ENCODE data around the gene ABCA3.
"Not testable (repeated sequence)": the region's sequence is repeated elsewhere in the genome, so short reads cannot be mapped to it uniquely, and the experiment has no call there.

ABCA3 gene

GRCh38 chr16:2278956-2279800 is 61.4 kb downstream of the ABCA3 start:
- no peak for DNase-seq (ENCODE audit: low spot score)

DNA sequence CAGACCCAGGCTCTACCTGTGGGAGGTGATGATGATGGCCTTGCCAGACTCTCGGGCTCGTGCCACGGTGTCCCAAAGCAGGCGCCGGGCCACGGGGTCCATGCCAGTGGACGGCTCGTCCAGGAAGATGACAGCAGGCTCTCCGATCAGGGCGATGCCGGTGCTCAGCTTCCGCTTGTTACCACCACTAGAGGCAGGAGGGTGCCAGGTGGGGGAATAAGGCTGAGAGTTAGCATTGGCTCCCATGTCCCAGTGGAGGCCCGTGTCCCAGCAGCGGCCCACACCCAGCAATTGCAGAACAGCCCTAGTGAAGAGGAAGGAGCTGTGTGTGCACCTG is 62.3 kb downstream of the ABCA3 start:
- no peak for DNase-seq (ENCODE audit: low spot score)

GRCh38 chr16:2277466-2278271 is 62.9 kb downstream of the ABCA3 start:
- no peak for DNase-seq (ENCODE audit: low spot score)

GRCh38 chr16:2276368-2277195 is 63.9 kb downstream of the ABCA3 start:
- no peak for DNase-seq (ENCODE audit: low spot score)

- DNase-seq (ENCODE audit: low spot score), result no peak
These were observed 64.8 kb downstream of the ABCA3 start for GRCh38 chr16:2275476-2276367.

- no peak for DNase-seq (ENCODE audit: low spot score)
These were observed 66.6 kb downstream of the ABCA3 start for GRCh38 chr16:2273931-2274330.

DNA sequence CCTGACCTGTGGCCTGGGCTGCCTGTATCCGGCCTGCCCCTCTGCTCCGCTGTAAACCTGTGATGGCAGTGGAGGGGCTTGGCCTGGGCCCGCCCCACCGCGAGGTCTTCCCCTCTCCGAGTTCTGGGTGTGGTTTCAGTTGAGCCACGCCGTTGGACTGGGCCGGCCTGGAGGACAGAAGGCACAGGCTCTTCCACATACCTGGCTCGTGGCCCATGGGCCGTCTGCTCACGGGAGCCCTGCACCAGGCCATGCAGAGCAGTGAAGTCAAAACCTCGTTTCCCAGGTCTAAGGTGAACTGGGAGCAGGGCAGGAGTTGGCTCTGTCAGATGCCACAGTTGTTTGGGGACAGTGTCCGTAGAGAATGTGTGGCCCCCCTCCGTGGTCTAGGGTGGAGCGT is 67.0 kb downstream of the ABCA3 start:
- DNase-seq (ENCODE audit: low spot score), result no peak

- DNase-seq (ENCODE audit: low spot score), result no peak
These were observed 68.6 kb downstream of the ABCA3 start for GRCh38 chr16:2271848-2272461.

- no peak for DNase-seq (ENCODE audit: low spot score)
These were observed 69.7 kb downstream of the ABCA3 start for GRCh38 chr16:2270588-2271470.

GRCh38 chr16:2270070-2270462 is 70.5 kb downstream of the ABCA3 start:
- DNase-seq (ENCODE audit: low spot score), result no peak

DNA sequence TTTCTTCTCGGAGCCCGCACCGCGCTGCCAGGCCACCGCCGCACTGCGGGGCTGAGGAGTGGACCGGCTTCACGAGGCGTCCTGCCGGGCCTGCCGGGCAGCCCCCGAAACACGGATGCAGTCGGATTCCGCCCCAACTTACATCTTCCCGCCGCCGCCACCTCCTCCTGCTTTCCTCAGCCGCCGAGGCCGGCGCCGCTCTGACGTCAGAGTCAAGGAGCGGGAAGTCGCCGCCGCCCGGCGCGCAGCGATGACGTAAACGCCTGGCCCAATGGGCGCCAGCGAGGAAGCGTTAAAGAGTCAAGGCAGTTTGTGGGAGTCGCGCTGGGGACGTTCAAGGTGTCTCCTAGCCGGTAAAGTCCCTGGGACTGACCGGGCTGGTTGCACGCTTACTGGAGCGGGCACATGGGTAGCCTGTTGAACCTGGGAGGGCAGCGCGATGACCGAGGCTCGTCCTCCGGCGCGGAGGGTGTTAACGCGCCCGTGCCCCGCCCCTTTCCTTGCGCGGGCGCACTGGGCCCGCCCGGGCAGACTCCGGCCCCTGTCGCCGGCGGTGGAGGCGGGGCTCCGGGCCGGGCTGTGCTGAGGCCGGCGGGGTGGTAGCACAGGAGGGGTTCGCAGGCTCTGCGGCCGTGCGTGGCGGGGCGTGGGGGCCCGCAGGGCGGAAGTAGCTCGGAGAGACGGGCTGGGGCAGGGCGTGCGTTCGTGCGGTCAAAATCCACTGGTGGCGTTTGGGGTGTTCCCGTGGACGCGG is 72.4 kb downstream of the ABCA3 start, which contains the start of gene RNPS1:
Gene RNPS1 (minus strand): TSS at position 214 of the 754 bp plus-strand sequence. CDS start 3,483 bp downstream, outside the sequence.
- peak; percentile 83 for DNase-seq (ENCODE audit: low spot score)

DNA sequence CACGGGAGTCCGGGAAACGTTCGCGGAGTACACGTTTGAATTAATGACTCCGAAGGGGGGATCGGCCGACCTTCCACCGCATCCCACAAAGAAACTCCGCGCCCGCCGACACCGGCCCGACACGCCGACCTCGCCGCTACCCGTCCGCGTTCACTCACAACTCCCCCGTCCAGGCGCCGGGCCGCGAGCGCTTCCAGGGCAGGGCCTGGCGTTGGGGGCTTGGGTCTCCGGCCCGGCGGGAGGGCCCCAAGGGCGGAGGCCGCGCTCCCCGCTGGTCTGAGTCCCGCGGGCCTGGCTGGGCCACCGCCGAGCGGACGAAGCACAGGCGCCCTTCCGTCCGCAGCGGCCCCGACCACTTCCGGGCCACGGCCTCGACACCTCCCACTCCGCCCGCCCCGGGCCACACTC is 73.0 kb downstream of the ABCA3 start:
- not testable (repeated sequence) for DNase-seq (ENCODE audit: low spot score)

DNA sequence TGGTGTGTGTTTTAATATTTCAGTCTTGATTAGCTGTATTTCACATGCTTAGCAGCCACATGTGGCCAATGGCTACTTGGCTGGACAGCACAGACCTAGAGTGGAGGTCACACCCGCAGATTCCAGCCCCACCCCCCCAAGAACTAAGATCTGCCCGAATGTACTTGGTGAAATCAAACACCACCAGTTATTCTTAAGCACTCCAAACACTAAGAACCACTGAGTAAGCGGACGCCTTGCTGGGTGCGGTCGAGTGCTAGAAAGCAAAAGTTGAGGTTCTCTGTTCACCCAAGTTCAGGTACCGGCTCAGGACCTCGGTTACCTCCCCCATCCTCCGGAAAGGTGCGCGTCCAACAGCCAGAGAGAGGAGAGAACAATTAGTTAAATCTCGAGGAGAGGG is 73.6 kb downstream of the ABCA3 start:
- not testable (repeated sequence) for DNase-seq (ENCODE audit: low spot score)

DNA sequence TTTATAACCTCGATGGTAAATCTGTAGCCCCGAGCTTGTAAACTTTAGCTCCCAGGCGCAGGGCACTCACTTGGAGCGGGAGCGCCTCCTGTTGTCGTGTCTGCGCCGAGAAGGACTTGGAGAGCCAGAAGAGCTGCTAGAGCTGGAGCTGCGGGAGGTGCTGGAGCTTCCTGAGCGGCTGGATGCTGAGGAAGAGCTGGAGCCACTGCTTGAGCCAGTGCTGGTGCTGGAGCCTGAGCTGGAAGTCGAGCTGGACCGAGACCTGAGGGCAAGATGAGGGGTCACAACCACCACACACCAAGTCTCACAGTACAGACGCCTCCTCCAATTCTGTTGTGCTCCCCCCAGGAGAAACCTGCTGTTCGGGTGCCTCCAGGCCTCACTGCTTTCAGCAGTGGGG is 77.5 kb downstream of the ABCA3 start:
- not testable (repeated sequence) for DNase-seq (ENCODE audit: low spot score)

DNA sequence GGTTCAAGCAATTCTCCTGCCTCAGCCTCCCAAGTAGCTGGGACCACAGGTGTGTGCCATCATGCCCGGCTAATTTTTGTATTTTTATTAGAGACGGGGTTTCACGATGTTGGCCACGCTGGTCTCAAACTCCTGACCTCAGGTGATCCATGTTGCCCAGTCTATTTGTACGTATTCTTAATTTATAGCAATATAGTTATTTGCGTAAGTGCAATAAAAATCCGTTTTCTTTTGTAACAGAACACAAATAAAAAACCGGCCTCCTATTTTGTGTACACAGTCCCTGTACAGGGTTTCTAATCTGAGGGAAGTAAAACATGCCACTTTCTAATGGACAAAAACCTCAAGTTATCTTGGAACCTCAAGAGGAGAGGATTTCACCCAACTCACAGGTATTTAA is 80.3 kb downstream of the ABCA3 start:
- no peak for DNase-seq (ENCODE audit: low spot score)

DNA sequence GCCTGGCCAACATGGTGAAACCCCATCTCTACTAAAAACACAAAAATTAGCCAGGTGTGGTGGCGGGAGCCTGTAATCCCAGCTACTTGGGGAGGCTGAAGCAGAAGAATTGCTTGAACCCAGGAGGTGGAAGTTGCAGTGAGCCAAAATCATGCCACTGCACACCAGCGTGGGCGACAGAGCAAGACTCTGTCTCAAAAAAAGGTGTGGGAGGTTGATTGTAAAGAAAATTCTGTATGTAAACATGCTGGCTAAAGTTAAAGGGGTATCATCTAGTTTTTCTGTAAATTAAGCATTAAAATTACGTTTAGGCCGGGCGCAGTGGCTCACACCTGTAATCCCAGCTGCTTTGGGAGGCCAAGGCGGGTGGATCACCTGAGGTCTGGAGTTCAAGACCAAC is 82.0 kb downstream of the ABCA3 start:
- not testable (repeated sequence) for DNase-seq (ENCODE audit: low spot score)

DNA sequence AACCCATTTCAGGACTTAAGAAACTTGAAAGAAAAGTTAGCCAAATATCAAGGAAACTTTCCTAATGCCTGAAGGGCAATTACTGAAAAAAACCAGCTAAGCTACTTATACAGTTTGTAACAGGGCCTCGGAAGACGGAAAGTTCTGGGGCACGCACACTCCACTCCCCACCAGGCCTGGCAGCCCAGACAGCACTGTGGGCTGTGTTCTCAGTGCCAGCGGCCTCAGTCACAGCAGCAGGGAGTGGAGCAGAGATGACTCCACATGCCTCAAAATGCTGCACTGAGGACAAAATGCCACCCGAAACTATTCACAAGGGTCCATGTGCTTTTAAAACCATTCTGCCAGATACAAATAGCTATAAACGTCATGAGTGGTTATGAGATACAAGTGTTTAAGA is 82.8 kb downstream of the ABCA3 start:
- no peak for DNase-seq (ENCODE audit: low spot score)

DNA sequence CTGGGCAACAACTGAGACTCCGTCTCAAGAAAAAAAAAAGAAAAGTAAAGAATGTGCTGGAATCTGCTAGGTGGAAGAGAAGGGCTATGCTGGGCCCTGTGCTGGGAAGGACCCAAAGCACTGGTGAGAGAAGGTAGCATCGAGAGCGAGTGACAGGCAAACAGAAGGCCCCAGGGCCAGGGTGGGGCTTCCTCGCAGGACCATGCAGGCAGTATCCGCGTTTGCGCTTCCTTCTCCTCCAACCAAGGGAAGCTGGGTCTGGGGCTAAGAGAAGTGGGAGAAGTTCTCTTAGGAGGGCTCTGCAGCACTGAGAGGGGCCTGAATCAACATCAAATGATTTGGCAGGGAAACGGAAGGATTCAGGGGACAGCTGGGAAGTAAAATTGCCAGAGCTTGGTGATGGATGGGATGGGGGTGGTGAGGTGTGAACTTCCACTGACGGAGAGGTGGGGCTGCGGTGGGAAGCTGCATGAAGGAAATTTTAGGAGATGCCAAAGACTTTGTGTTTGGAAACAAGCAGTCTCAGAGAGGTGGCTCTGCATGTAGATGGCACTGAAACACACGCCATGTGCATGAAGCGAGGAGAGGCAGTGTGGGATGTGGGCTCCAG is 83.9 kb downstream of the ABCA3 start:
- no peak for DNase-seq (ENCODE audit: low spot score)

DNA sequence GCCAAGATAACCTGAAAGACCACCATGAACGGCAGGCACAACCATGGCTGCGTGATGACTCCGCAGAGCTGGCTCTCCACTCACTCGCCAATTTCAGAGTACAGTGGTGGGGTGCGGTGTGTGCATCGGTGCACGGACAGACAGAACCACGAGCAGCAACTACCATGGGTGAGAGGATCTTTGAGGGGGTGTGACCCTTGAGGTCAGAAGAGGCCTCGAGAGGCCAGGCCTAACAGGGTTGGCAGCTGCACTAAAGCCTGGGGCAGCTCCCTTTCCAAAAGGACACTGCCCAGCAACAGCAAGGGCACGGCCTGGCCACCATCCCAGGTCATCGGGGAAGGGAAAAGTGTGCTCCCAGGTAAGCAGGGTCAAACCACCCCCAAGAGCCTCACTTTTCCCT is 87.2 kb downstream of the ABCA3 start:
- DNase-seq (ENCODE audit: low spot score), result no peak
